Adipose tissue (tissue), 3 donors: ENCODE measurements around the gene DNAH17. TPM values are rescaled to one million over a fixed set of nuclear protein-coding genes. Genes with fewer than 3 reads are reported as not detected.

Source experiments
- H3K27ac ChIP-seq: one replicate; pipeline ENCODE4 v1.5.1; 2013; ENCODE audit warnings: low read depth, low read length
- WGBS, 3 donors: extraction: QIAGEN DNeasy Blood & Tissue Kit; methylation state at CpG; one replicate each; pipeline ENCODE4 v1.1.7; 2013; 5-methylcytosine and 5-hydroxymethylcytosine counted together
- polyA plus RNA-seq, 3 donors: library from polyadenylated mRNA; stranded (reverse); fragments of 200-250 nt; gene quantifications; one replicate each; pipeline ENCODE4 v1.2.3, GENCODE V29; 2013
- donor health status: healthy with polysubstance abuse.
- donor health status: Bipolar disorder and iron deficiency.
- donor health status: healthy.

The DNAH17 gene
- polyA plus RNA-seq, 3 donors = 0.35 to 4.8 (median 4.4) TPM

- no peak overlapping the region for H3K27ac ChIP-seq
- 86 to 98% (median 94%) methylated on average over 8 of the region's 8 CpGs for WGBS, 3 donors
These were observed 7.9 kb upstream of the DNAH17 start for GRCh38 chr17:78585006-78585630.

GRCh38 chr17:78583091-78583490, 5.9 kb upstream of the DNAH17 start:
- H3K27ac ChIP-seq = no peak overlapping the region
- WGBS, 3 donors = 43 to 60% (median 53%) methylated on average over 4 of the region's 4 CpGs

- WGBS, 3 donors = 78 to 86% (median 84%) methylated on average over 5 of the region's 5 CpGs
- H3K27ac ChIP-seq = no peak overlapping the region
These were observed 4.1 kb upstream of the DNAH17 start for GRCh38 chr17:78581304-78581703.

- H3K27ac ChIP-seq = no peak overlapping the region
These were observed 3.1 kb upstream of the DNAH17 start for GRCh38 chr17:78580277-78580804.

GRCh38 chr17:78576389-78577112, 645 bp downstream of the DNAH17 start:
- 66 to 75% (median 66%) methylated on average over 23 of the region's 23 CpGs for WGBS, 3 donors
- no peak overlapping the region for H3K27ac ChIP-seq

More at GRCh38 chr17:78580277-78580804, 3.1 kb upstream of the DNAH17 start:
- WGBS, 3 donors = 72 to 78% (median 77%) methylated on average over 9 of the region's 9 CpGs

- no peak overlapping the region for H3K27ac ChIP-seq
- 78 to 86% (median 80%) methylated on average over 7 of the region's 7 CpGs for WGBS, 3 donors
These were observed 1.3 kb downstream of the DNAH17 start for GRCh38 chr17:78575899-78576298.

GRCh38 chr17:78575340-78575739, 1.9 kb downstream of the DNAH17 start:
- WGBS, 3 donors = 58 to 82% (median 79%) methylated on average over 12 of the region's 12 CpGs

GRCh38 chr17:78573955-78574354, 3.2 kb downstream of the DNAH17 start:
- WGBS, 3 donors = 82 to 93% (median 88%) methylated on average over 8 of the region's 8 CpGs

More at GRCh38 chr17:78575340-78575739, 1.9 kb downstream of the DNAH17 start:
- no peak overlapping the region for H3K27ac ChIP-seq

GRCh38 chr17:78572239-78573205, 4.7 kb downstream of the DNAH17 start:
- whole genome bisulfite sequencing, 3 donors = 50 to 73% (median 69%) methylated on average over 19 to 20 of the region's 20 CpGs
- no peak overlapping the region for H3K27ac ChIP-seq

More at GRCh38 chr17:78573955-78574354, 3.2 kb downstream of the DNAH17 start:
- no peak overlapping the region for H3K27ac ChIP-seq

- WGBS, 3 donors = 92 to 94% (median 93%) methylated on average over 12 to 13 of the region's 13 CpGs
These were observed 5.9 kb downstream of the DNAH17 start for GRCh38 chr17:78571329-78571728.

GRCh38 chr17:78568494-78569115, 8.6 kb downstream of the DNAH17 start:
- WGBS, 3 donors = 60 to 75% (median 73%) methylated on average over 16 of the region's 16 CpGs
- H3K27ac ChIP-seq = no peak overlapping the region

More at GRCh38 chr17:78571329-78571728, 5.9 kb downstream of the DNAH17 start:
- no peak overlapping the region for H3K27ac ChIP-seq

- WGBS, 3 donors = 80 to 86% (median 82%) methylated on average over 11 of the region's 11 CpGs
- no peak overlapping the region for H3K27ac ChIP-seq
These were observed 9.2 kb downstream of the DNAH17 start for GRCh38 chr17:78567991-78568390.

- H3K27ac ChIP-seq = no peak overlapping the region
- WGBS, 3 donors = 78 to 94% (median 89%) methylated on average over 10 of the region's 10 CpGs
These were observed 10.2 kb downstream of the DNAH17 start for GRCh38 chr17:78566947-78567346.

GRCh38 chr17:78563189-78564145, 13.7 kb downstream of the DNAH17 start:
- WGBS, 3 donors = 53 to 58% (median 54%) methylated on average over 22 of the region's 22 CpGs
- no peak overlapping the region for H3K27ac ChIP-seq

- no peak overlapping the region for H3K27ac ChIP-seq
- WGBS, 3 donors = 80 to 85% (median 81%) methylated on average over 7 of the region's 7 CpGs
These were observed 14.5 kb downstream of the DNAH17 start for GRCh38 chr17:78562734-78563133.

- WGBS, 3 donors = 89 to 96% (median 91%) methylated on average over 10 of the region's 10 CpGs
- H3K27ac ChIP-seq = no peak overlapping the region
These were observed 16.0 kb downstream of the DNAH17 start for GRCh38 chr17:78561166-78561565.

GRCh38 chr17:78560731-78561130, 16.5 kb downstream of the DNAH17 start:
- 92 to 96% (median 94%) methylated on average over 22 of the region's 22 CpGs for WGBS, 3 donors
- no peak overlapping the region for H3K27ac ChIP-seq
